CD4-positive, alpha-beta T cell treated with Interleukin-12 subunit alpha and Interleukin-12 subunit beta, for 1 hour (primary cell): ENCODE measurements around the gene MEN1.

Experiments used
- DNase-seq: peaks from one replicate; pipeline ENCODE4 v3.0.0-alpha.2; 2020

Gene MEN1

DNA sequence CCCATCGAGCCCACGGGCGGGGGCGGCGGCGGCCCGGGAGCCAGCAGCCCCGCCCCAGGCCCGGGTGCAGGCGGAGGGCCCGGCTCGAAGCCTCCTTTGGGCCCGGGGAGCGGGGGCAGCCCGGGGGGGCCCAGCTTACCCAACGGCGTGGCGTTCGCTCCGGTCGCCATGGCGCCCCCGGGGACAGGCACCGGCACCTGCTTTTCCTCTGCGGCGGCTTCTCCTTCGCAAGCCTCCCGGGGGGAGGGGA is 32.2 kb downstream of the MEN1 start:
- DNase-seq: no peak

DNA sequence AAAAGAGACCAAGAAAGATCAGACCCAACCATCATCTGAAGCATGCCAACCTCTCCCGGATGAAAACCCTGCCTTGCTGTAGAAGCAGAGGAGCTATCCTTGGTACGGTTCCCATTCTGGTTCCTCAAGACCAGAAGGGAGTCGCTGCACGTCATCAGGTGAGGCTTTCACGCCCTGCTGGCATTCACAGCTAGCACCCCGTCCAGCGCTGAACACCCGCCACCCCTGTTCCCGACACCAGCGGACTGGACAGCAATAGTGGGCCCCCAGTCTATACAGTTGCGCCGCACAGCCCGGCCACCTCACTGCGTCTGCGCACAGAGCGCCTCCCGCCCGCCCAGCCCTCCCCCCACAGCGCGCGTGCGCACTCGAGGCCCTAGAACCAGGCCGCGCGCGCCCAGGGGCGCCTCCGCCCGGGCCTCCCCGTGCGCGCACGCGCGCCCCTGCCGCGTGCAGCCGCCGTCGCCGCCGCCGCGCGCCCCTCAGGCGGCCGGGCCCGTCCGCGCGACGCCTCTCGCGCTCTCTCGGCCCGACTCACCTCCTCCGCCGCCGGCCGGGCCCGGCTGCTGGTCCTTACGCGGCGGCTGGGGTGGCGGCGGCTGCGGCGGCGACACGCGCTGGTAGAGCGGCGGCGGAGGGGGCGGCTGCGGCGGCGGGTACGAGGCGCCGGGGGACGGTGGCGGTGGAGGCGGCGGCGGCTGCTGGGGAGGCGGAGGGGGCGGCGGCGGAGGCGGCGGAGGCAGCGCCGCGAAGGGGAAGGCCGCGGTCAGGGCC is 32.7 kb downstream of the MEN1 start:
- peak; percentile 84 for DNase-seq

DNA sequence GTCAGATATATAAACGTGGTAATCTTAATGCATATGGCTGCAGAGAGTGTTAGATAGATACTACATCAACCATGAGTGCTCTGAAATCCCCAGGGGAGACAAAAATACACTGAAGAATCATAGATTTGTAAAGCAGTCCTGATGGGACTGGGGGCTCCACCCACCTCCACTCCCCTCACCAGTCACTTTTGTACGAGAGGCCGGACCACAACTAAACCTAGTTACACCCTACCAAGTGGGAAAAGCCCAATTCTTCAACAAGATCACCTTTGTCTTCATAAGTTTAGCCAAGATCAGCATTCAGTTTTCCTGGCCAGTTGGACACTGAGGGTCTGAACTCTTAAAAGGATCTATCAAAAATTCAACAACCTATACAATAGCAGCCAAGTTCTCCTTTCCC is 33.5 kb downstream of the MEN1 start:
- no peak for DNase-seq

DNA sequence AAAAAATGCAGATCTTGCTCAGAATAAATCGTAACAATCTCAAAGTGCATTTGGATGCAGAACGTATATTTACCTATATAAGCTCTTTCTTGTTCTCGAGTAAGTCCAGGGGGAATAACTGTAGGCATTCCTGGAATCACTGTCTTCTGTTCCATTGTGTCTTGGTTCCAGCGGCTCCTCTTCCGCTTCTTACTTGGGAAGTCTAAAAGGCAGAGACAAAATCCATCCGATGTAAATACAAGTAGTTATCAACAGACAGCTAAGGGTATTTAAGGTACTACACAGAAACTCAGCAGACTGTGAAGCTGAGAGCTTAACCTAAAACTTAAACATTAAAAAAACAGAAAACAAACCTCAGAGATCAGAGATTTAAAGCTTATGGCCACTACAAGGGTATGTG is 33.9 kb downstream of the MEN1 start:
- DNase-seq: no peak

DNA sequence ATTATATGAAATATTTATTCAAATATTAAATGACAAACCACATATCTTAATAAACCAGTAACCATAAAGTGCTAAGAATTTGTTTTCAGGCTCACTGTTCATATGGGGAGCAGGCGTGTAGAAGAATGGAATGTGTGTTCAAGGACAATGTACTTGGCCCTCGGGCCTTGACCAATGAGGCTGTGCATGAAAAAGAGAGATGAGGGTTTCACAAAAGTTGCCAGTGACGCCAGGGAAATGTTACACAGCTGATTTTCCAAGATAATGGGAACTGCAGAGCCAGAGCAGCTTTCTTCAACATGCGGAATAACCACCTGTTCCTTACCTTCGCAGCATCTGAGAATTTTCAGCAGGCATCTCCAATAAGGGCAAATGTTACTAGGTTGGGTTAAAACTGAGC is 36.2 kb downstream of the MEN1 start:
- DNase-seq: no peak

DNA sequence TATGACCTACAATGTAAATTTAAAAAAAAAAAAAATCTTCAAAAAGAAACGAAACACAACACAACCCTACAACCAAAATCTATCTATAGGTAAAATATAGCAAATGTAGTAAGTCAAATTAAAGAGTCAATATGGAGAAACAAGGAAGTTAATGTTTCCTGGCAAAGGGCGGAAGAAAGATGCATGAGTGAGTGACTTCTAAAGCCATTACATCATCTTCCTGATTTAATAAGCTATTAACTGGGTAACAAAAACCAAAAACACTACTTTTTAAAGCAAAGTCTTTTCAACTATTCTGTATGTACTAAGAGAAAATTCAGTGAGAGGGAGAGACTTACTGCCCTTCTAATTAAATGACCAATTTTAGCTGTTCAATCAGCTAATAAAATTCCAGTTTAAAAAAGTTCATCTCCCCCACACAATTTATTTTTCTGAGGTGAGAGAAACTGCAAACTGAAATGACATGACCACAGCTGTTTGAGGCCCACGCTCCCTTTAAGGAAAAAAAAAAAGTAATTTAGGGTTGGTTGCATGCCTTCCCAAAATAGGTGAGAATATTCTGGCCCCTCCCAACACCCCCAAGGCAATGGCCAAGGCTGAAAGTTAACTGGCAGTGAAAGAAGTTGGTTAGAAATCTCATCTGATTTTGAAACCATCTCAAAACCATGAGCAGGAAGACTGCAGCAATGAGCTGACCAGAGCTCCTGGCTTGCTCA is 37.9 kb downstream of the MEN1 start:
- no peak for DNase-seq

DNA sequence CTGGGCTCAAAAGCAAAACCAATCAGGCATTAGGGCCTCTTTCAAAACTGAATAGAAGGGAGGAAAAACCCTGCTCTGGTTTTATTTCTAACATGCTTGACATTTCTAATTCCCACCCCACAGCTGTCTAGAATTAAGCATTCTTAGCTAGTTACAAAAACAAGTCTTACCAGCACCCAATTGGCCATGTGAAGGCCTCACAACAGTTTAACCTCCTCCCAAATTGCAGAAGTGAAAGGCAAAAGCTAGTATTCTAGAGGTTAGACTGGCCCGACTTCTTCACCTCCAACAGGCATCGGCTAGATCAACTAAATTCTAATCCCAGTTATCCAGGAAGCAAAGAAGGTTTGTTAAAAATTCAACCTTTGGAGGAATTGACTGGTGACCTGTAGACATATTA is 38.5 kb downstream of the MEN1 start:
- DNase-seq: no peak

DNA sequence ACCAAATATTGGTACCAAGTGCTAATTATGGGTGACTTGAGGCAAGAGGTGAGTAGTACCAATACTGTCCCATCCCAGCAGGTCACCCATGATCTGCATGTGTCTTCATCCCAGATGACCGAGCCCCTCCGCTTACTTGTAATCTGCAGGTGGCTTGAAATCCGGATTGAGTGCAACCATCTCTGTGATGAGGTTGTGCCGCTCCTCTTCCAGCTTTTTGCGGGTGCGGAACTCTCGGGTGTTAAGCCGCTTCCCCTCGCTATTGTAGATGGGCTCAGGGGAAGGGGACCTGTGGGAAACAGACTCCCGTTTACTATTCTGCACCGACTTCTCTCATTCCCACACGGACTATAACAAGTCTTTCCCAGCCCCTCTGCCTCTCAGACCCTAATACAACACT is 40.2 kb downstream of the MEN1 start:
- no peak for DNase-seq

DNA sequence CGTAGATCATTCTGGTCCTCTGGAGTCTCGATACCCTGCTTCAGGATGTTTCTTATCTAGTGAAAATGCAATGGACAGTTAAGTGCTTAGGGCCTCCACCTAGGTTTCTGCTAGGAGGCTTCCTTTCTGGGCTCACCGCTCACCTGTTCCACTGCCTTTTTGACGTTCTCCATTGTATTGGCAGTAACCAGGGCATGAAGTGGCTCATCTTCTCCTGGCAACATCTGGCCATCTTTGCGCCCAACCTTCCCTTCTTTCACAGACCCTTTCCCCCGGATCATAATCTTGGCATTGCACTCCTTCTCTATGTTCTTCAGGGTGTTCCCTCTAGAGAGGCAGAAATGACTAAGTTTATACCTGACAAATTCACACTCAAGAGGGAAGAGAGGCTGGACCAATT is 41.1 kb downstream of the MEN1 start:
- no peak for DNase-seq

DNA sequence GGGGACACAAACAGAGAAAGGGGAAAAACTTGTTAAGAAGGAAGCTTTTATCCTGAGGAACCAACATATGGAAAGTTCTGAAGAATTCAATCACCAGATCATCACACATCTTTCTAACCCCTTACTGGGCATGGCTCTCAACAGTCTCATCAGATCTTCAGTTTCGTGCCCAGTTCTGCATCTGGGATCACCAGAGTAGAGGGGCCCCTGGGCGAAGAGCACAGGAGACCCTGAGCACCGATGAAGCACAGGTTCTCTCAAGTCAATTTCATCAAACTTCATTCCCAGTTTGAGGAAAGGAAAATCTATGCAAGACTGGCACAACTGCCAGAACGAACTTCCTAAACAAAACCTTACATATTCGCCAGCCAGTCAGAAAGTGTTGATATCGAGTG is 42.1 kb downstream of the MEN1 start:
- no peak for DNase-seq

DNA sequence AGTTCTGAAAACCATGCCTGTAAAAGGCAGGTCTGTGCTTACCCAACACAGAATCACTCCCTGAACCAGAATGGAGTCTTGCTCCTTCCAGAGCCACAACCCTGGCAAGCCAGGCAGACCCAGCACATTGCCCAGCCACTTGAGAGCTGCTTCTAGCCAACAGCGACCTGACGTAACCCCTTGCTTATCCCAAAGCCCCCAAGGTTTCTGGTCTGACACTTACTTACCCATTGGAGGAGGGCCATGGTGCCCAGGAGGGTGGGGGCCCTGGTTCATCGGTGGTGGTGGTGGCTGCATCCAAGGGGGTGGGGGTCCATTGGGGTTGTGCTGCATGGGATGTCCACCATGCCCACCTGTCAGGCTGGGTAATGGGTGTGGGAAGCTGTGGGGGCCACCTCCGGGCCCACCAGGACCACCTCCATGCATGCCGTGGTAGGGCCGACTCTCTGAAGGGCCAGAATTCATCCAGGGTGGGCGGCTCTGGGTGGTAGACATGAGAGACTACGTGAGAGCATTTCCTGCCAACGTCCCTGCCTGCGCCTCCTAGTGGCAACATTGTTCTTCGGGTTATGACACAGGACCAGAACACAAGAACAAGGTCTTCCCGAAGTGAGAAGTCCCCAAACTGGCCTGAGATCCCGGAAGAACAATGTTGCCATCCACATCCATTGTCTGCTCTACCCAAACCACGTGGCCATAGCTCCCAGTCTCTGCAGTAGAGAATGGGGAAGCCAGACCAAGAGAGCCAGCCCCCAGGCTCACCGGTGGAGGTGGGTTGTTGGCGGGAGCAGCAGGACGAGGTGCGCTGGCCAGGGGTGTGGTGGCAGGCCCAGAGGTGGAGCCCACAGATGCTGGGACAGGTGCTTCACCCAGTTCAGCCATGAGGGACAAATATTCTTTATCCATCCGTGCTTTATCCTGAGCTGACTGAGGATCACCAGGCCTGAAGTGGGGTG is 42.7 kb downstream of the MEN1 start:
- peak; percentile 84 for DNase-seq

DNA sequence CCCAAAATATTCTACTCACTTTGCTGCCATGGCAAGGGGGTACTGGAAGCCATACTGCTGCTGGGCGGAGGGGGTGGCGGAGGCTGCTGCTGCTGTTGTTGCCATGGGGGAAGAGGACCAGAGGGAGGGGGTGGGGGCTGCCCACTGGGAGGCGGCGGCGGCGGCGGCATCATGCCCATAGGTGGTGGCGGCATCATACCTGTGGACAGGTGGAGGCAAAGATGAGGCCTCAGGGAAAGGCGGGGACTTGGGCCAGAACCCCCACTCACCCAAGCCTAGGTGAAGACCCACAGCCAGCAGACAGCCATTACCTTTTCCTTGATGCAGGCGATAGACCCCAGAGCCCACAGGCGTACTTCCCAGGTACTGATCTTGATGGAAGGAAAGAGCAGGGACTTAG is 43.5 kb downstream of the MEN1 start:
- DNase-seq: no peak

DNA sequence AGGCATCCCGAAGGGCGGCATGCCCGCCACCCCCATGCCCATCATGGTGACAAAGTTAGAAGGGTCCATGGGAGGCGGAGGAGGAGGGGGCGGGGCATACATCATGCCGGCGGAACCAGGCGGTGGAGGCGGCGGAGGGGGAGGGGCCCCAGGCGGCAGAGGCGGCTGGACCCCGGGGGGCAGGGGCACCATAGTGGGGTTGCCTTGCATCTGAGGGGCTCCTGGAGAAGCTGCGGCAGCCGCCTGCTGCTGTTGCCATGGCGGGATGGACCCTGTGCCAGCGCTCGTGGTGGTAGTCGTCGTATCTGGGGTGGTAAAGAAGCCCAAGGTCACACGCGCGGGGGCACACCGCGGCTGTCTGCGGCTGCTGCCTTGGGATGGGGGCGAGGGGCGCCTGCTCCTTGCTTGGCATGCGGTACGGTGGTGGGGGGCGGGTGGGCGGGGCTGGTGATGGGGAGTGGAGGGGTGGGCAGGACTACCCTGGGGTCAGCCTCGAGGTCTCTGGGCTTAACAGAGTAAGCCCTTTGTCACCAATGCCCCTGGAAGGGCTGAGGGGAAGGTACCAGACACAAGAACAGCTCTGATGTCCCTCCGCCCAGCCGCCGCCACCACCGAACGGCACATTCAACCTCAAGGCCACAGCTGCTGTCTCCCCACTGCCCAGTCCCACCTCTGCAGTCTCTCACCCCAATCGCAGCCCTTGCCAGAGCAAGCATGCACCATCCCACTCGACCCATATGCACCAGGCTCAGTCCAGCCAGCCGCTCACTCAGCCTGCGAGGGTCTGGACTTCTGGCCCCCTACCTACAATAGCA is 44.3 kb downstream of the MEN1 start:
- DNase-seq: no peak

DNA sequence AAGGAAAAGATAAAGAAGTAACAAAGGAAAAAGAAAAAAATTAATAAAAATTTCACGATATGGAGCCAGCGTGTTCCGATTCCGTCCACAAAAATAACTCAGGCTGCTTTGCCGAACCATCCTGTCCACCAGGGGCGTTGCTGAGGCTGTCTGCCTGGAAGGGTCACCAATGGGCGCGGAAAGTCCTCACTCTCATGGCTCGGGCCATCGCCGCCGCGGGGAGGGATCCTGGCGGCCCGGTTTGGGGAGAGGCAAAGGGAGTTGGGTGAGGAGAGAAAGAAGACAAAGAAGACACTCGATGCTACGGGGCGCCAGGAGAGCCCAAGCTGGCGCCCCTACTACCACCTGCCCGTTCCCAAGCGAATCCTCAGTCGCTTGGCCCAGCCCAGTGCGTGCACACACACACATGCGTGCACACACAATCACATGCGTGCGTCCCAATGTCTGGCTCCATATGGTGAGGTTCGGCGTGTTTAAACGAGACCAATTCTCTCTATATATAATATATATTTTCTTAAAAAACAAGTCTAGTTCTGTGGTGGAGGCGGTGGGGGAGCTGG is 45.0 kb downstream of the MEN1 start:
- DNase-seq: no peak

DNA sequence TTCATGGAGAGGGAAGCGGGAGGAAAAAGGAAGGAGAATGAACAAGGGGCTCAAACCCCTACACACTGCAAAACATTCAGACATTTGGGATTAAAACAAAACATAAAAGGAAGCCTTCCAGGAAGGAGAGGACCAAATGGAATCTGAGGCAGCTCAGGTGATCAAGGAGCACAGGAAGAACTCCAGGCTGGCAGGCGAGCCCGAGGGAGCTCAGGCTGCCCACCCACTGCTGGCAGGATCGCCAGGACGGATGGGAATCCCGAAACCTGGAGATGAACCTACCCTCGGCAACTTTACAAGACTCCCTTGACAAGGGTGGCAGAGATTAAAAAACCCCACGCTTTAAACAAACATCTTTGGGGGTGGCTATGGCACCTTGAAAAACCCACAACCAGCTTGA is 45.6 kb downstream of the MEN1 start:
- DNase-seq: no peak

DNA sequence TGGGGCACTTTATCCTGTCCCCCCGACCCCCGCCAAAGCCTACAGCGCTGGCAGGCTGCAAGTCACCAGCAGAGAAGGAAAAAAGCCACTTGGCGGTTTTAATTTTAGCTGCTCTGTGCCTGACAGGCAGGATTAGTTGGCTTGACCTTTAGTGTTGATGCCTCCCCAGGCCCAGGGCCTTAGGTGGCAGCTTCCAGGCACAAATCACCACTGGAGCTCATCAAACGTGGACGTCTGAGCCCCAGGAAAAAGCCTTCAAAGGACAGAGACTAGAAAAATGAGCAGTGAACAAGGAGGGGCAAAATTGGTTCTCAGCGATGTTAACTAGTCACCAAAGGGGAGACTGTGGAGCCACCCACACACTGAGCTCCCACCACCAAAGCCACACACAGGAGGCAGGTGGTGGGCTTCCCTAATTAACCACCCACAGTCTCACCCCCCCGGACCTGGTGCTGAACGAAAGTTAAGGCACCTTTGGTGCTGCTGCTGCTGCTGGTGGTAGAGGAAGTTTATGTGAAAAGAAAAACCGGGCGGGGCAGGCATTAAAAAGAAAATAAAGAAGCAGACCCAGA is 46.2 kb downstream of the MEN1 start:
- peak; percentile 76 for DNase-seq

DNA sequence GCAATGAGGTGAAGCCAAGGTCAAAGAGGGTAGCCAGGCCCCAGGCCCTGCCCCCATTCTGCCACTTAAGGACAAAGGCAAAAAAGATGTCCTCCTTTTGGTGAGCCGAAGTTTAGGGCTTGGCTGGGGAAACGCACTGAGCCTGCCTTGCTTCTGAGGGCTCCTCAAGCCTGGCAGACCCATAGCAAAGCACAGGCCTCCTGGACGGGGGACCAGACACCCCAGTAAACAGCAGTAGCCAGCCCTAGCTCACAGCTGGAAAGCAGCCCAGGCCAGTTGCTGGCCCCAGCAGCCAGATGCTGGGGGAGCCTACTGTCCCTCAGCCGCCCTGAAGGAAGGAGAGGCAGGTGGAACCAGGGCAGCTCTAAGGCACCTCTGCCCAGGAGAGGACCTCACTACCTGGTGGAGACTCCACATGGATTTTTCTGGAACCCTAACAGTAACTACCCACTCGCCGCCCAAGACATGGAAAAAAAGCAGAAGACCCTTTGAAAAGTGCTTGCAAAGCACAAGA is 46.8 kb downstream of the MEN1 start:
- DNase-seq: no peak

DNA sequence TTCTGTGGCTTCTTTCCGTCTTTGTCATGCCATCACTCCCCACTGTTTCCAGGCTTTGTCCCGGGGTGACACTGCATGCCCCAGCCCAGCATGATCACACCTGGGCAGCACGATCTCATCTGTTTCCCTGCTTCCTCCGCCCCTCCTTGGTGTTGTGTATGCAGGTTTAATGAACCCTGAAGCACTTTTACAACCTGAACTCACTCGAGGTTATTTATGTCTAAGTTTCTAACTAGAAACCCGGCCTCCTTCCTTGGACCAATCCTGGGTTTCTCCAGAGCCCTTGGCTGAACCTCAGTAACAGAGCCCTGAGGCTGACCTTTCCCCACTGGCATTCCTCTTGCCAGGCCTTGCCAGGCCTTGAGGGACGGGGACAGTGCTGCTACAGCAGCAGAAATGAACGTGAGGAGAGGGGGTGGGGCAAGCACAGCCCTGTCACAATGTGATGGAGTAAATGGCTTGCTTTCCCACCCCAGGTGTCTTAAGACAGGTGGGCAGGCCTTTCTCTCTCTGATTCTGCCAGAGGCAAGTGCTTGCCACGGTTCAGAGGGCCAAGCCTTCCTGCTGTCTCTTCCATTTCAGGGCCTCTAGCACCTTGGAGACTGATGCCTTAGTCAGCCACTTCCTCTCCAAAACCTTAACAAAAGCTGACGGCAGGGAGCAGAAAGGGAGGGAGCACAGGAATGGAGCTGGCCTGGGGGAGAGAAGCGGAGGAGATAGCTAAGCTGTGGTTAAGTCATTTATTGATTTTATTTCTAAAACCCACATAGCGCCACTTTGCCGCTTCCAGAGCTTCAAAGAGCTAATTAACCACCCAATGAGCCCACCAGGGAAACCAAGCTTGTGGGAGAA is 47.5 kb downstream of the MEN1 start:
- DNase-seq: peak; percentile 45

DNA sequence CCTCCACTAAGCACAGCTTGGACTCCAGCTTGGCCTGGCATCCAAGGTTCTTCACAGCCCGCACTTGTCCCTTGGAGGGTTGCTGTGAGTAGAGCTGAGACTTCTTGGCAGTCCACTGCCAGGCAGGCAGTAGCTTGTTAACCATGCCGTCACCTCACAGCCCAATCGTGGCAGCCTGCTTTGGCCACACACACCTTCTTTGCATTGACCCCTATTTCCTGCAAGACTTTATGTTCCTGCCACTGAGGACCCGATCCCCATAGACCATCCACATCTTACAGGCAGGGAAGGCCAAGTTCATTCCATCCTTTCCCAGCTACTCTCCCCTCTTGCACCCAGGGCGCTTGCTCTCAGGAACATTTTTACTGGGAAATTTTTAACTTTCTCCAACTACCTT is 48.1 kb downstream of the MEN1 start:
- peak; percentile 41 for DNase-seq

DNA sequence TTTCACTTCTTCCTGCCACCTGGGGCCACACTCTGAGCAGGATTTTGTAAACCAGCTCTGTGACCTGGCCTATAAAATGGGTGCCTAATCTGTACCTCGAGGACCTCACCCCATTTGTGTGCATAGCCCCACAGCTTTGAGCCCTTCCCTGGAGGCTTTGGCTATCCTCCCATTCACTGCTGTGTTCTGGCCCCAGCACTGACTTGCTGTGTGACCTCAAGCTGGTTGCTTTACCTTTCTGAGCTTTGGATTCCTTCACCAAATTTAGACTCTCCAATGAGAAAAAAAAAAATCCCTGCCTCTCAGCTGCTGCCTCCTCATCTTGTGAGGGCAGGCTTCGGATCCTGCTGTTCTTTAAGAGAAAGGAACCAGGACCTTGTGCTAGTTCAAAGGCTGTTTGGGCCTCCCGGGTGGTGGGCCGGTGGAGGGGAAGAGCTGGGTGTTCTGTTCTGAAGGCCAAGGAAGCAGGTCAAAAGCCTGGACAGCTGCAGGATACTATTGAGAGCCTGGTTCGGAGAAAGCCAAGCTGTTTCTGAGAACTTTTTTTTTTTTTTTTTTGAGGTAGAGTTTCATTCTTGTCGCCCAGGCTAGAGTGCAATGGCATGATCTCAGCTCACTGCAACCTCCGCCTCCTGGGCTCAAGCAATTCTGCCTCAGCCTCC is 49.5 kb downstream of the MEN1 start:
- DNase-seq: no peak
